Non-pigmented ciliary epithelial cell (primary cell): ENCODE results near the gene INMT.

Source experiments
- DNase-seq: peaks from one replicate; pipeline ENCODE4 v3.0.0-alpha.2; 2010; ENCODE audit warnings: low read depth

INMT gene

GRCh38 chr7:30752979-30753378 is 1.0 kb downstream of the INMT start:
- no peak for DNase-seq

GRCh38 chr7:30754315-30754877 is 2.5 kb downstream of the INMT start:
- DNase-seq: no peak

- no peak for DNase-seq
Observed at GRCh38 chr7:30755384-30756154, 3.6 kb downstream of the INMT start.

- no peak for DNase-seq
Observed at GRCh38 chr7:30757342-30757692, 5.4 kb downstream of the INMT start.

- no peak for DNase-seq
Observed at GRCh38 chr7:30760514-30761213, 8.7 kb downstream of the INMT start.

GRCh38 chr7:30761214-30762156 is 9.6 kb downstream of the INMT start:
- DNase-seq: no peak

GRCh38 chr7:30764030-30764975 is 12.4 kb downstream of the INMT start:
- no peak for DNase-seq

GRCh38 chr7:30765408-30765807 is 13.5 kb downstream of the INMT start:
- DNase-seq: no peak

GRCh38 chr7:30770845-30771173 is 18.9 kb downstream of the INMT start:
- DNase-seq: no peak

GRCh38 chr7:30771174-30771879 is 19.4 kb downstream of the INMT start, which contains the start of gene MINDY4:
TSS of gene MINDY4 (plus strand) at chr7:30771417. CDS start at chr7:30771494, 77 bp downstream.
- DNase-seq: no peak

GRCh38 chr7:30771880-30772425 is 20.0 kb downstream of the INMT start:
- DNase-seq: no peak

- DNase-seq: no peak
Observed at GRCh38 chr7:30772984-30773383, 21.0 kb downstream of the INMT start.

GRCh38 chr7:30775992-30776391 is 24.1 kb downstream of the INMT start:
- no peak for DNase-seq

GRCh38 chr7:30776971-30777370 is 25.0 kb downstream of the INMT start:
- no peak for DNase-seq

GRCh38 chr7:30778255-30779025 is 26.5 kb downstream of the INMT start:
- no peak for DNase-seq

- no peak for DNase-seq
Observed at GRCh38 chr7:30779574-30779973, 27.6 kb downstream of the INMT start.

GRCh38 chr7:30780941-30781340 is 29.0 kb downstream of the INMT start:
- no peak for DNase-seq

- no peak for DNase-seq
Observed at GRCh38 chr7:30782690-30783089, 30.8 kb downstream of the INMT start.

- no peak for DNase-seq
Observed at GRCh38 chr7:30785786-30786185, 33.9 kb downstream of the INMT start.
